ENCODE measurements around the gene CFAP52.

CFAP52 gene

DNA sequence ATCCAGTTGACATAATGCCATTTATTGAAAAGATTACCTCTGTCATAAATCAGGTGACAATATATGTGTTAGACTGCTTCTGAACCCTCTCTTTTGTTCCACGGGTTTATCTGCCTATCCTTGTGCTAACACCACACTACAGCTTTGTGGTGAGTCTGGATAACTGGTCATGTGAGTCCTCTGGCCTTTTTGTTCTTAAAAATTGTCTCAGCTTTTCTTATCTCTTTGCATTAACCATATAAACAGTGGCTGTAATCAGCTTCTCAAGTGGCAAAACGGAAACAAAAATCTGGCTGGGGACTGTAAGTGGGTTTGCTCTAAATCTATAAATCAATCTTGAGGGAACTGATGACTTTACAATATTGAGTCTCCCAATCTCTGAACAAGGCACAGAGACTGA, 45.4 kb upstream of the CFAP52 start:
- ATAC-seq (ENCODE audit: insufficient read depth, low read depth) (no peak), DNase-seq (no peak)
- no peaks in the 10 kb centered on the region for H3K27me3 ChIP-seq (ENCODE audit: insufficient read depth, low read length, poor library complexity)
- H3K4me1 ChIP-seq (ENCODE audit: insufficient read depth, low read length) = no peaks in the 10 kb centered on the region
- no peaks in the 10 kb centered on the region for H3K36me3 ChIP-seq (ENCODE audit: insufficient read depth, low read length)
- H3K79me2 ChIP-seq (ENCODE audit: insufficient read depth, low read length) = no peaks in the 10 kb centered on the region
- TF ChIP-seq EZH2 (IDR thresholded peaks at IDR 0.05; ENCODE audit: borderline replicate concordance, low read depth, low read length, severe bottlenecking) = no peak
- TF ChIP-seq, protein P1, sequence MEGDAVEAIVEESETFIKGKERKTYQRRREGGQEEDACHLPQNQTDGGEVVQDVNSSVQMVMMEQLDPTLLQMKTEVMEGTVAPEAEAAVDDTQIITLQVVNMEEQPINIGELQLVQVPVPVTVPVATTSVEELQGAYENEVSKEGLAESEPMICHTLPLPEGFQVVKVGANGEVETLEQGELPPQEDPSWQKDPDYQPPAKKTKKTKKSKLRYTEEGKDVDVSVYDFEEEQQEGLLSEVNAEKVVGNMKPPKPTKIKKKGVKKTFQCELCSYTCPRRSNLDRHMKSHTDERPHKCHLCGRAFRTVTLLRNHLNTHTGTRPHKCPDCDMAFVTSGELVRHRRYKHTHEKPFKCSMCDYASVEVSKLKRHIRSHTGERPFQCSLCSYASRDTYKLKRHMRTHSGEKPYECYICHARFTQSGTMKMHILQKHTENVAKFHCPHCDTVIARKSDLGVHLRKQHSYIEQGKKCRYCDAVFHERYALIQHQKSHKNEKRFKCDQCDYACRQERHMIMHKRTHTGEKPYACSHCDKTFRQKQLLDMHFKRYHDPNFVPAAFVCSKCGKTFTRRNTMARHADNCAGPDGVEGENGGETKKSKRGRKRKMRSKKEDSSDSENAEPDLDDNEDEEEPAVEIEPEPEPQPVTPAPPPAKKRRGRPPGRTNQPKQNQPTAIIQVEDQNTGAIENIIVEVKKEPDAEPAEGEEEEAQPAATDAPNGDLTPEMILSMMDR (IDR thresholded peaks at IDR 0.05; ENCODE audit: borderline replicate concordance, extremely low read depth, low read length, poor library complexity, severe bottlenecking) = no peak
- no peak overlapping the region for H3K27ac ChIP-seq (ENCODE audit: low read length)
- no peak overlapping the region for H3K9ac ChIP-seq (ENCODE audit: low read depth, low read length)
- H3K9me3 ChIP-seq (ENCODE audit: insufficient read depth, low read length, severe bottlenecking) = no peaks in the 10 kb centered on the region
- no peak overlapping the region for H3K4me3 ChIP-seq (ENCODE audit: low read depth in 1 of 2, low read length in 2 of 2)
- H3K4me2 ChIP-seq (ENCODE audit: insufficient read depth, low read length) = no peak overlapping the region
- no peak overlapping the region for H2AFZ ChIP-seq (ENCODE audit: low read depth, low read length)
- no peaks in the 10 kb centered on the region for H4K20me1 ChIP-seq (ENCODE audit: insufficient read depth, low read length)

DNA sequence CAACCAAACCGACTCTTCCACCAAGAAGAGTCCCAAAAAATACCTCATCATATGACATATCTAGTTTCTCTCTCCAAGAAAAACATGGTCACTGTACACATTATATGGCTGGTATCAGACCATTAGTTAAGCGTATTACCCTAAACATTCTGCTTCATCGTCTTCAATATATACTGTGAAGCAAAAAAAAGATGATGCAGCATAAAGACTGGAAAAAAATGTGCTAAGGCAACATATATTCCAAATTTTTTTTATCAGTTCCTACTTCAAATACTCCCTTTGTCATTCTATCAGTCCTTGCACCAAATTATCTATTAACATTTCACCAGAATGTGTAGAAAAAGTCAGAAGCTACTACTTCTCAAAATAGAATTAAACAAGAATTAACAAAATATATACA, 43.7 kb upstream of the CFAP52 start:
- ATAC-seq (ENCODE audit: insufficient read depth, low read depth) (no peak), DNase-seq (no peak)
- no peak for TF ChIP-seq EZH2 (IDR thresholded peaks at IDR 0.05; ENCODE audit: borderline replicate concordance, low read depth, low read length, severe bottlenecking)
- TF ChIP-seq, protein P1 (IDR thresholded peaks at IDR 0.05; ENCODE audit: borderline replicate concordance, extremely low read depth, low read length, poor library complexity, severe bottlenecking) = no peak
- H3K27me3 ChIP-seq (ENCODE audit: insufficient read depth, low read length, poor library complexity) = no peaks in the 10 kb centered on the region
- no peak overlapping the region for H3K4me2 ChIP-seq (ENCODE audit: insufficient read depth, low read length)
- no peaks in the 10 kb centered on the region for H3K9me3 ChIP-seq (ENCODE audit: insufficient read depth, low read length, severe bottlenecking)
- H3K79me2 ChIP-seq (ENCODE audit: insufficient read depth, low read length) = no peaks in the 10 kb centered on the region
- no peak overlapping the region for H2AFZ ChIP-seq (ENCODE audit: low read depth, low read length)
- H3K9ac ChIP-seq (ENCODE audit: low read depth, low read length) = no peak overlapping the region
- H4K20me1 ChIP-seq (ENCODE audit: insufficient read depth, low read length) = no peaks in the 10 kb centered on the region
- H3K36me3 ChIP-seq (ENCODE audit: insufficient read depth, low read length) = no peaks in the 10 kb centered on the region
- no peaks in the 10 kb centered on the region for H3K4me1 ChIP-seq (ENCODE audit: insufficient read depth, low read length)
- no peak overlapping the region for H3K27ac ChIP-seq (ENCODE audit: low read length)
- no peak overlapping the region for H3K4me3 ChIP-seq (ENCODE audit: low read depth in 1 of 2, low read length in 2 of 2)

DNA sequence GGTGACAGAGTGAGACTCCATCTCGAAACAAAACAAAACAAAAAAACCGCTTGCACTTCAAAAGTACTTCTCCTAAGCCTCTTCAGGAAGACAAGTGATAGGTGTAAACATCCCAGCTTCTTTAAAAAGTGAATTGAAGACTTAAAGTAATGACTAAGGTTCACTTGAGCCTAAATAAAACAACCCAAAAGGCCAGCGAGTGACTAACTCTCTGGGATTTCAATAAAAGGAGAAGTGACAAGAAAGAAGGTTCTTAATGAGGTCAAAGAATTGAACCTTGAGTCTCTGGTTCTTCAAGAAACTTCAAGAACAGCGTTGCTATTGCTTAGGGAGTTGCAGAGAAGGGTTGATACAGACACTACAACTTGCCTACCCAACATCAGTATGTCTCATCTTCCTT, 43.0 kb upstream of the CFAP52 start:
- Histone ChIP-seq H3K4me1 (ENCODE audit: insufficient read depth, low read length) (no peaks in the 10 kb centered on the region), H3K79me2 (ENCODE audit: insufficient read depth, low read length) (no peaks in the 10 kb centered on the region), H3K9ac (ENCODE audit: low read depth, low read length) (no peak overlapping the region), H3K36me3 (ENCODE audit: insufficient read depth, low read length) (no peaks in the 10 kb centered on the region), H2AFZ (ENCODE audit: low read depth, low read length) (no peak overlapping the region), H3K4me2 (ENCODE audit: insufficient read depth, low read length) (no peak overlapping the region), H3K27me3 (ENCODE audit: insufficient read depth, low read length, poor library complexity) (no peaks in the 10 kb centered on the region), H3K9me3 (ENCODE audit: insufficient read depth, low read length, severe bottlenecking) (no peaks in the 10 kb centered on the region), H3K27ac (ENCODE audit: low read length) (no peak overlapping the region), H4K20me1 (ENCODE audit: insufficient read depth, low read length) (no peaks in the 10 kb centered on the region), H3K4me3 (ENCODE audit: low read depth in 1 of 2, low read length in 2 of 2) (no peak overlapping the region)
- TF ChIP-seq, protein P1 (IDR thresholded peaks at IDR 0.05; ENCODE audit: borderline replicate concordance, extremely low read depth, low read length, poor library complexity, severe bottlenecking) = no peak
- TF ChIP-seq EZH2 (IDR thresholded peaks at IDR 0.05; ENCODE audit: borderline replicate concordance, low read depth, low read length, severe bottlenecking) = no peak
- no peak for DNase-seq
- ATAC-seq (ENCODE audit: insufficient read depth, low read depth) = no peak

DNA sequence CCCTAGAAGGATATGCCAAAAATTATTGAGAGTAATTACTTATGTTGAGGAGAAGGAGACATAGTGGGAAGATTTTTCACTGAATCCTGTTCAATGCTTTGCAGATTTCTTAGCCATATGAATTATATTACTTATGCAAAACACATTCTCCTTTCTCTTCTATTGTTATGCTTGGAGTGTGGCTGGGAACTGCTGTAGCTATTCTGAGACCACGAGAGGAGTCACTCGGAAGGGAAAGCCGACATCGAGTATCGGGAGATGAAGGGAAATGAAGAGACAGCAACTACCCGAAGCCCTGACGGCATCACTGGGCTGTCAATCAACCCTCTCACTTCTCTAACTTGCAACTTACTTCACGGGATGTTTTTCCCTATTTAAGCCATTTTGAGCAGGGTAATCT, 40.4 kb upstream of the CFAP52 start:
- Histone ChIP-seq H3K4me1 (ENCODE audit: insufficient read depth, low read length) (no peaks in the 10 kb centered on the region), H3K4me2 (ENCODE audit: insufficient read depth, low read length) (no peak overlapping the region), H2AFZ (ENCODE audit: low read depth, low read length) (no peak overlapping the region), H3K9ac (ENCODE audit: low read depth, low read length) (no peak overlapping the region), H3K27me3 (ENCODE audit: insufficient read depth, low read length, poor library complexity) (no peaks in the 10 kb centered on the region), H3K4me3 (ENCODE audit: low read depth in 1 of 2, low read length in 2 of 2) (no peak overlapping the region), H4K20me1 (ENCODE audit: insufficient read depth, low read length) (no peaks in the 10 kb centered on the region), H3K9me3 (ENCODE audit: insufficient read depth, low read length, severe bottlenecking) (no peaks in the 10 kb centered on the region), H3K27ac (ENCODE audit: low read length) (no peak overlapping the region), H3K36me3 (ENCODE audit: insufficient read depth, low read length) (no peaks in the 10 kb centered on the region), H3K79me2 (ENCODE audit: insufficient read depth, low read length) (no peaks in the 10 kb centered on the region)
- ATAC-seq (ENCODE audit: insufficient read depth, low read depth) = no peak
- no peak for TF ChIP-seq EZH2 (IDR thresholded peaks at IDR 0.05; ENCODE audit: borderline replicate concordance, low read depth, low read length, severe bottlenecking)
- TF ChIP-seq, protein P1 (IDR thresholded peaks at IDR 0.05; ENCODE audit: borderline replicate concordance, extremely low read depth, low read length, poor library complexity, severe bottlenecking) = no peak
- no peak for DNase-seq
